BLaER1 treated with 17β-estradiol and CSF1 and Interleukin-3, amounts not matched to agents 10 nM and 100 nM (cell line): ENCODE measurements around the gene GALR2.
"Not testable (repeated sequence)": the region's sequence is repeated elsewhere in the genome, so short reads cannot be mapped to it uniquely, and the experiment has no call there.

Source experiments
- H3K27ac ChIP-seq, 11 experiments: shearing (Covaris generic); formaldehyde crosslinking; 2 replicates each; pipeline ENCODE4 v1.8.1; 2022
- H3K27me3 ChIP-seq, 11 experiments: shearing (Covaris generic); formaldehyde crosslinking; 2 replicates each; pipeline ENCODE4 v1.8.1; 2022
- H3K36me3 ChIP-seq, 11 experiments: shearing (Covaris generic); formaldehyde crosslinking; 2 replicates each; pipeline ENCODE4 v1.8.1; 2022
- H3K4me1 ChIP-seq, 10 experiments: shearing (Covaris generic); formaldehyde crosslinking; 2 replicates each; pipeline ENCODE4 v1.8.1; 2022
- H3K4me2 ChIP-seq, 11 experiments: shearing (Covaris generic); formaldehyde crosslinking; 2 replicates each; pipeline ENCODE4 v1.8.1; 2022
- H3K4me3 ChIP-seq, 10 experiments: shearing (Covaris generic); formaldehyde crosslinking; 2 replicates each; pipeline ENCODE4 v1.8.1; 2022
- H3K9ac ChIP-seq, 11 experiments: shearing (Covaris generic); formaldehyde crosslinking; 2 replicates each; pipeline ENCODE4 v1.8.1; 2022
- H3K9me3 ChIP-seq, 11 experiments: shearing (Covaris generic); formaldehyde crosslinking; replicated peaks in 1 of 11; 2 replicates each; pipeline ENCODE4 v1.8.1; 2022
- H4K20me1 ChIP-seq, 11 experiments: shearing (Covaris generic); formaldehyde crosslinking; 2 replicates each; pipeline ENCODE4 v1.8.1; 2022
- Cebpa-rat ChIP-seq, 11 experiments: shearing (Covaris generic); IDR thresholded peaks; 2 replicates each; pipeline ENCODE4 v1.8.1; 2022

Gene GALR2

DNA sequence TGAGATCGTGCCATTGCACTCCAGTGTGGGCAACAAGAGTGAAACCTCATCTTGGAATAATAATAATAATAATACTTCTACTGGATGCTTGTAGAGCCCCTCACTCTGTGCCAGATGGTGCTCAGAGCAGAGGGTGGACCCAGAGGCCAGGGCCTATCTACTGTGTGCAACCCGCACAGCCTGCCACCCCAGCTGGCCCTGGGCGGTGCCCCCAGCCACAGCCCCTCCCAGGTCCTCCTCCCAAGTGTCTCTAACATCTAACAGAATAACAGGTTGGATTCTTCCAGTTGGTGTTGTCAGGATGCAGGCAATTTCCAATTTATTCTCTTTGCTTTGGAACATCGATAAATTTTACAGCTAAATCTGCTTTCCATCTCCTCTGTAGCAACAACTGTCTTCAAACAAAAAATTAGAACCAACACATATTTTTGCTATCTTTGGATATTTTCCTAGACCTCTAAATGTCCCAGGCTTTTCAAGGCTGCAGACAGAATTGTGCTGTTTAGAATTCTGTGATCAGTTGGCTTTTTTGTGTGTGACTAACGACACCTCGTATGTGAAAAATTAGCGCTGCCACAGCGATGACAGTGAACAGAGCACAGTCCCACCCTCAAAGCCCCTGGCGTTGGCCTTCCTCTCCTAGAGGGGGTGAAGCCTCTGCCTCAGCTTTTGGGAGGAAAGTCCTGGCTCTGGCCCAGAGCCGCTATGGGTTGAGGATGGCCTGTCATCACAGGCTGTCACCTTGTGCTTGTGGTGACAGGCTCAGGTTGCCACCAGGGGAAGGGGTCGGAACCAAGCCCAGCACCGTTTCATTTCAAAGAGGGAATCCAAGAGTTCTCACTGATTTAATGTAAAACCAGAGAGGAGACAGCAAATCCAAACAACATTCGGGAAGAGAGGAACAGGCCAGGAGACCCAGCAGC, 39.9 kb upstream of the GALR2 start:
- H3K4me3 ChIP-seq: no peak overlapping the region
- H3K9me3 ChIP-seq: peaks cover 0 to 12% (median 0%) of the 10 kb centered on the region in 11 experiments; a peak in 4 of 22 replicates
- no peaks in the 10 kb centered on the region for H3K27me3 ChIP-seq
- H3K9ac ChIP-seq: no peak overlapping the region; a peak in 1 of 22 replicates
- H3K4me2 ChIP-seq: no peak overlapping the region
- H3K36me3 ChIP-seq: peaks cover 16 to 36% (median 19%) of the 10 kb centered on the region in 11 experiments
- peaks cover 4 to 43% (median 34%) of the 10 kb centered on the region in 10 experiments; a peak in 19 of 20 replicates for H3K4me1 ChIP-seq
- peaks cover 0 to 17% (median 0%) of the 10 kb centered on the region in 11 experiments; a peak in 5 of 22 replicates for H4K20me1 ChIP-seq
- H3K27ac ChIP-seq: no peak overlapping the region
- no peak for TF ChIP-seq Cebpa-rat (IDR thresholded peaks at IDR 0.05)

DNA sequence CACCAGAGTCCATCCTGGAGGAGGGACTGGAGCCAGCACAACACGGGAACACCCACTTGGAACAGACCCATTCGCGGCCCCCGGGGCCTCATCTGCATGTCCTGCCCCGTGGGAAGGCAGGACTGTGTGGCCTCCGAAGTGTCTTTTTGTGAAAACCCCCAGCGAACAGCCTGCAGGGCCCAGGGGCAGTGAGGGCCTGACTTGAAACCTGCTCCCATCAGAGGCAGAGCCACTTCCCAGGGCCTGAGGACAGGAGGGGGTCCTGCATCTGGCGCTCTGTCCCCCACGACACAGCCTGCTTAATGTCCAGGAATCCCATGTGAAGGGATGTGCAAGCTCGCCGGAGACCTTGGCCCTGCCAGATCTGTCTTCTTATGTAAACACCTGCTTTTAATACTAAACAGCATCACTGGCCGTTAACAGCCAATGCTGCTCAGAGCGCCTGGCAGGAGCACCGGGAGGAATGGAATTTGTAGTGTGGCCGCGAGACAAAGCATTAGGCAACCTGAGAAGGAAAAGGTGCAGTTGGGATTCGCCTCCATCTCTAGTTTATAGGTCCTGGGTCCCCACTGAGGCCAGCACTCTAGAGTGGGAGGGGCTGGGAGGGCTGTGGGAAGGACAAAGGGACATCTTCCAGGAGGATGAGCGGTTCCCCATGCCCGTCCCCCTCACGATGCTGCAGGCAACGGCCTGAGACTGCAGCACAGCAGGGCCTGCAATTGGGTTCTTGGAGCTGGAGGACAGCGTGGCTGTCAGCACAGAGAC, 37.9 kb upstream of the GALR2 start:
- Histone ChIP-seq H3K27me3 (no peaks in the 10 kb centered on the region), H3K36me3 (peaks cover 36 to 56% (median 39%) of the 10 kb centered on the region in 11 experiments)
- no peak for TF ChIP-seq Cebpa-rat (IDR thresholded peaks at IDR 0.05)

DNA sequence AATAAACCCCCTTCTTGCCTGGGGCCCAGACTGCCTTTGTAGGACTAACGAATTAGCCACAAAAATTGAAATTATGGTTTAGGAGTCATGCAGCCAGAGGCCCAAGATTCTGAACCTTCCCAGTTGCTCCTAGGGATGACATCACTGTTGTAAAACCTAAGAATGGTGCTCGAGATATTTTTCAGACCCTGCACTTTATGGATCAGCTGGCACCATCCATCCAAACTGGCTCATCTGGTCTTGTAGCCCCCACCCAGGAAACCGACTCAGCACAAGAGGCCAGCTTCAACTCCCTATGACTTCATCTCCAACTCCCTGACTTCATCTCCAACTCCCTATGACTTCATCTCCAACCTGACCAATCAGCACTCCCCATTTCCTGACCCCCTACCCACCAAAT, 36.5 kb upstream of the GALR2 start:
- Histone ChIP-seq H3K9me3 (peaks cover 0 to 3% (median 0%) of the 10 kb centered on the region in 11 experiments; a peak in 3 of 22 replicates), H3K27me3 (no peaks in the 10 kb centered on the region), H3K36me3 (peaks cover 50 to 70% (median 53%) of the 10 kb centered on the region in 11 experiments), H3K4me1 (peaks cover 0 to 31% (median 23%) of the 10 kb centered on the region in 10 experiments; a peak in 16 of 20 replicates), H3K4me2 (peak overlapping the region in 9 of 11 experiments; percentile 18 to 77 (median 64); a peak in 17 of 22 replicates), H3K27ac (peak overlapping the region in 7 of 11 experiments; percentile 11 to 62 (median 40); a peak in 9 of 22 replicates), H3K4me3 (no peak overlapping the region), H3K9ac (peak overlapping the region in 6 of 11 experiments; percentile 11 to 56 (median 30); a peak in 7 of 22 replicates), H4K20me1 (peaks cover 0 to 33% (median 0%) of the 10 kb centered on the region in 11 experiments; a peak in 6 of 22 replicates)
- TF ChIP-seq Cebpa-rat (IDR thresholded peaks at IDR 0.05): no peak

More for the DNA sequence above, 37.9 kb upstream of the GALR2 start:
- peak overlapping the region in 6 of 11 experiments; percentile 14 to 62 (median 48); a peak in 9 of 22 replicates for H3K27ac ChIP-seq
- H3K9me3 ChIP-seq: peaks cover 0 to 12% (median 0%) of the 10 kb centered on the region in 11 experiments; a peak in 4 of 22 replicates
- H3K9ac ChIP-seq: peak overlapping the region in 4 of 11 experiments; percentile 24 to 56 (median 40); a peak in 6 of 22 replicates
- no peak overlapping the region for H3K4me3 ChIP-seq
- peak overlapping the region in 8 of 11 experiments; percentile 49 to 77 (median 67); a peak in 16 of 22 replicates for H3K4me2 ChIP-seq
- peaks cover 0 to 31% (median 23%) of the 10 kb centered on the region in 10 experiments; a peak in 16 of 20 replicates for H3K4me1 ChIP-seq
- peaks cover 0 to 29% (median 0%) of the 10 kb centered on the region in 11 experiments; a peak in 6 of 22 replicates for H4K20me1 ChIP-seq

DNA sequence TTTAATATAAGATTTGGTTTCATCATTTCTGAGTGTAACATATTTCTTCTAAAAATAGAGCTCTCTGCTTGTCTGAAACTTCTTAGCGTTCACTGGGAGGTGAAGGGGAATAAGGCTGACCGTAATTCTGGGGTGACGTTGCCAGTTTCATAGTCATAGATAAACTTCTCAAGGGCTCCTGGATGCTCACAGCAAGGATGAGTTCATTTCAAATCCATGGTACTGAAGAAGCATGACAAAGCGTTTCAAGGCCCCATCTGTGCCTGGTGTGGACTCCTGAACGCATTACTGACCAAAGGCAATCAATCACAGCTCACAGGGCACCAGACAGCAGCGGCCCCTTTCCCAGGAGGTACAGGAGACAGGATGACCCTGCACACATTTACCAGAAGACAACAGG, 35.5 kb upstream of the GALR2 start:
- Histone ChIP-seq H3K36me3 (peaks cover 61 to 81% (median 63%) of the 10 kb centered on the region in 11 experiments), H3K9ac (peak overlapping the region in 1 of 11 experiments; percentile 3; a peak in 1 of 22 replicates), H3K9me3 (no peaks in the 10 kb centered on the region), H3K4me3 (no peak overlapping the region), H3K27me3 (no peaks in the 10 kb centered on the region), H4K20me1 (peaks cover 0 to 40% (median 0%) of the 10 kb centered on the region in 11 experiments; a peak in 6 of 22 replicates), H3K4me2 (no peak overlapping the region), H3K27ac (peak overlapping the region in 2 of 11 experiments; percentile 22 to 50; a peak in 4 of 22 replicates), H3K4me1 (peaks cover 0 to 31% (median 23%) of the 10 kb centered on the region in 10 experiments; a peak in 16 of 20 replicates)
- TF ChIP-seq Cebpa-rat (IDR thresholded peaks at IDR 0.05): no peak

DNA sequence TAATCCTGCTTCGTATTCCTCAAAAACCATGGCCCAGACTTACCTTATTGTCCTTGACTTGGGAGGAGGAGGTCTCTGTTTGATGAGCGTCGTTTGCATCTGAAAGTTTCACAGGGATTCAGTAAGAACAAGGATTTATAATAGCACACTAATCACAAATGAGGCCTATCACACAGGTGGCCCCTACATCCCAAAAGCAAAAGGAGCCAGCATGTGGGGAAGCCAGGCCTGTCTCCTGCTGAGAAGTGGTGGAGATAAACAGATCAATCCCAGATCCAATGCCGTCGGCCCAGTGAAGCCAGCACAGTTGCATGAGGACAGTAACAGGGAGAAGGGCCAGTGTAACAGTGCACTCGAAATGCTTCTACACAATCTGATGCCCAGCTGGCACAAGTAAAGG, 34.2 kb upstream of the GALR2 start:
- Histone ChIP-seq H3K9me3 (no peaks in the 10 kb centered on the region), H3K27ac (no peak overlapping the region), H4K20me1 (peaks cover 0 to 46% (median 0%) of the 10 kb centered on the region in 11 experiments; a peak in 6 of 22 replicates), H3K4me1 (peaks cover 0 to 31% (median 23%) of the 10 kb centered on the region in 10 experiments; a peak in 16 of 20 replicates), H3K4me3 (no peak overlapping the region), H3K36me3 (peaks cover 73 to 93% (median 76%) of the 10 kb centered on the region in 11 experiments), H3K27me3 (no peaks in the 10 kb centered on the region), H3K9ac (no peak overlapping the region), H3K4me2 (no peak overlapping the region)
- TF ChIP-seq Cebpa-rat (IDR thresholded peaks at IDR 0.05): no peak

DNA sequence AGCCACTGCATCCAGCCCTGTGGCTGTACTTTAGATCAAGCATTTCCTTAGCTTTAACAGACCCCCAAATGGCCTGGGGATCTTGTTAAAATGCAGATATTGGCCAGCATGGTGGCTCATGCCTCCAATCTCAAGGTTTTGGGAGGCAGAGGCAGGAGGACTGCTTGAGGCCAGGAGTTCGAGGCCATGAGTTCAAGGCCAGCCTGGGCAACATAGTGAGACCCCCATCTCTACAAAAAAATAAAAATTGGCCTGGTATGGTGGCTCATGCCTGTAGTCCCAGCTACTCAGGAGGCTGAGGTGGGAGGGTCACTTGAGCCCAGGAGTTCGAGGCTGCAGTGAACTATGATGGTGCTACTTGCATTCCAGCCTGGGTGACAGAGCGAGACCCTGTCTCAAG, 31.7 kb upstream of the GALR2 start:
- Histone ChIP-seq H3K4me1 (peaks cover 2 to 16% (median 7%) of the 10 kb centered on the region in 10 experiments), H3K36me3 (peaks cover 98 to 100% (median 100%) of the 10 kb centered on the region in 11 experiments), H4K20me1 (peaks cover 0 to 48% (median 5%) of the 10 kb centered on the region in 11 experiments; a peak in 8 of 22 replicates)
- not testable (repeated sequence) for H3K4me2 ChIP-seq, H3K9me3 ChIP-seq, H3K9ac ChIP-seq, H3K4me3 ChIP-seq, H3K27ac ChIP-seq, H3K27me3 ChIP-seq

DNA sequence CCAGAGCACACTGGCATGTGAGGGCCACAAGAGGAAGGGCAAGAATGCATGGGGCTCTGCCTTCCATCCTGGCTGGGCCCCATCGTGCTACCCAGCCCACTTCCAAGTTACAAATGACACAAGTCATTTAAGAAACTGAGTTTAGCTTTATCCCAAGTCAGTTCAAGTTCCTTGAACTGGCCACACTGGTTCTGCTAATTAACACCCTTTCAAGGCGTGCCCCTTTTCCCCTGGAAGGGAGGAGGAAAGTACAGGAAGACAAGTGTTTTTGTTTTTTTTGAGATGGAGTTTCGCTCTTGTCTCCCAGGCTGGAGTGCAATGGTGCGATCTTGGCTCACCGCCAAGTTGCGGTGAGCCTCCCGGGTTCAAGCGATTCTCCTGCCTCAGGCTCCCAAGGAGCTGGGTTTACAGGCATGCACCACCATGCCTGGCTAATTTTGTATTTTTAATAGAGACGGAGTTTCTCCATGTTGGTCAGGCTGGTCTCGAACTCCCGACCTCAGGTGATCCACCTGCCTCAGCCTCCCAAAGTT, 30.0 kb upstream of the GALR2 start:
- peaks cover 99 to 100% (median 100%) of the 10 kb centered on the region in 11 experiments for H3K36me3 ChIP-seq
- H3K4me2 ChIP-seq: not testable (repeated sequence)

DNA sequence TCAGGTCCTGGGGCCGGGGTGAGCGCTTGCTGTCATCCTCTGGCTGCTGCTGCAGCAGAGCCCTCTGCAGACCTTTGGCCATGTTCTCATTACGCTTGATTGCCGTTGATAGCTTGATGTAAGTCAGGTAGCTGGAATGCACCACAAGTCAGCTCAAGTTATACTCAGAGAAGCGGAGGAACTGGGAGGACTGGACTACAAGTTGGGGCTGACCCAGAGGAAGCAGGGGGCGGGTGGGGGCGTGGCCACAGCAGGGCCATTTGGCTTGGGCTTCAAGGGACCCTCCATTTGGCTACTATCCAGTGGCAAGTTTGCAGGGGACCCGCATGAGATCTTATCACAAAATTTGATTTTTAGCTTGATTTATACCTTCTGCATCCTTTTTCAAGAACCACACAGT, 28.5 kb upstream of the GALR2 start:
- Histone ChIP-seq H3K4me2 (no peak overlapping the region), H4K20me1 (peaks cover 2 to 64% (median 28%) of the 10 kb centered on the region in 11 experiments; a peak in 15 of 22 replicates), H3K9ac (no peak overlapping the region), H3K27me3 (no peaks in the 10 kb centered on the region), H3K9me3 (no peaks in the 10 kb centered on the region), H3K4me3 (no peak overlapping the region), H3K36me3 (peaks cover 99 to 100% (median 100%) of the 10 kb centered on the region in 11 experiments), H3K4me1 (peaks cover 0 to 37% (median 17%) of the 10 kb centered on the region in 10 experiments; a peak in 12 of 20 replicates), H3K27ac (no peak overlapping the region)
- TF ChIP-seq Cebpa-rat (IDR thresholded peaks at IDR 0.05): no peak

More for the DNA sequence above, 30.0 kb upstream of the GALR2 start:
- H3K4me1 ChIP-seq: peaks cover 0 to 22% (median 15%) of the 10 kb centered on the region in 10 experiments; a peak in 12 of 20 replicates
- not testable (repeated sequence) for H3K4me3 ChIP-seq, H3K27ac ChIP-seq, H3K27me3 ChIP-seq, H3K9me3 ChIP-seq, H3K9ac ChIP-seq
- peaks cover 0 to 57% (median 15%) of the 10 kb centered on the region in 11 experiments; a peak in 12 of 22 replicates for H4K20me1 ChIP-seq
